ENCODE results near the gene KCNK4.

DNA sequence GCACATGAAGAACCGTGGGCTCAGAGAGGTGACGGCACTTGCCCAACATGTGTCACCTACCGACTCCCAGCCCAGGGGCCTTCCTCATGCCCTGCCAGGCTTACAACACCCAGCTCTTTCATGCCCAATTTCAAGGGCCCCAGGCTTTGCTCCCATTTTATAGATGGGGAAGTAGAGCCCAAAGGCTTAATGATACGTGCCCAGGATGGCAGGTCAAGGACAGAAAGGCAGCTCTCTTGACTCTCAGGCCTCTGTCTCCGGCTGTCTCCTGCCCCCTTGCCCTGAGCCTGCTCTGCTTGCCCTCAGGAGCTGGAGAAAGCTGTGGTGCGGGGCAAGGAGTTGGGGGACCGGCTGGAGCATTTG, 57.9 kb downstream of the KCNK4 start:
- TF ChIP-seq, protein P1, sequence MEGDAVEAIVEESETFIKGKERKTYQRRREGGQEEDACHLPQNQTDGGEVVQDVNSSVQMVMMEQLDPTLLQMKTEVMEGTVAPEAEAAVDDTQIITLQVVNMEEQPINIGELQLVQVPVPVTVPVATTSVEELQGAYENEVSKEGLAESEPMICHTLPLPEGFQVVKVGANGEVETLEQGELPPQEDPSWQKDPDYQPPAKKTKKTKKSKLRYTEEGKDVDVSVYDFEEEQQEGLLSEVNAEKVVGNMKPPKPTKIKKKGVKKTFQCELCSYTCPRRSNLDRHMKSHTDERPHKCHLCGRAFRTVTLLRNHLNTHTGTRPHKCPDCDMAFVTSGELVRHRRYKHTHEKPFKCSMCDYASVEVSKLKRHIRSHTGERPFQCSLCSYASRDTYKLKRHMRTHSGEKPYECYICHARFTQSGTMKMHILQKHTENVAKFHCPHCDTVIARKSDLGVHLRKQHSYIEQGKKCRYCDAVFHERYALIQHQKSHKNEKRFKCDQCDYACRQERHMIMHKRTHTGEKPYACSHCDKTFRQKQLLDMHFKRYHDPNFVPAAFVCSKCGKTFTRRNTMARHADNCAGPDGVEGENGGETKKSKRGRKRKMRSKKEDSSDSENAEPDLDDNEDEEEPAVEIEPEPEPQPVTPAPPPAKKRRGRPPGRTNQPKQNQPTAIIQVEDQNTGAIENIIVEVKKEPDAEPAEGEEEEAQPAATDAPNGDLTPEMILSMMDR (IDR thresholded peaks at IDR 0.05), result no peak
- TF ChIP-seq EP300 (IDR thresholded peaks at IDR 0.05) (no peak), POLR2AphosphoS5 (IDR thresholded peaks at IDR 0.05) (no peak)
